Measurements from ENCODE around the gene AFF3.
"Not testable (repeated sequence)": the region's sequence is repeated elsewhere in the genome, so short reads cannot be mapped to it uniquely, and the experiment has no call there.

Gene AFF3

DNA sequence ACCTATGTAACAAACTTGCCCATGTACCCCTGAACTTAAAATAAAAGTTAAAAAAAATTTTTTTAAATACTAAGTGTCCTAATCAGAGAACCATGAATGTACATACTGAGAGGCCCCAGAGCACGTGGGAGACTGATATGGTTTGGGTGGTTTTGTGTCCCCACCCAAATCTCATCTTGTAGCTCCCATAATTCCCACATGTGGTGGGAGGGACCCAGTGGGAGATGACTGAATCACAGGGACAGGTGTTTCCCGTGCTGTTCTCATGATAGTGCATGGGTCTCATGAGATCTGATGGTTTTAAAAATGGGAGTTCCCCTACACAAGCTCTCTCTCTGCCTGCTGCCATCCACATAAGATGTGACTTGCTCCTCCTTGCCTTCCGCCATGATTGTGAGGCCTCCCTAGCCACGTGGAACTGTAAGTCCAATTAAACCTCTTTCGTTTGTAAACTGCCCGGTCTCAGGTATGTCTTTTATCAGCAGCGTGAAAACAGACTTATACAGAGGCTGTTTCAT is 214.6 kb downstream of the AFF3 start:
- not testable (repeated sequence) for DNase-seq (ENCODE audit: low read depth)

DNA sequence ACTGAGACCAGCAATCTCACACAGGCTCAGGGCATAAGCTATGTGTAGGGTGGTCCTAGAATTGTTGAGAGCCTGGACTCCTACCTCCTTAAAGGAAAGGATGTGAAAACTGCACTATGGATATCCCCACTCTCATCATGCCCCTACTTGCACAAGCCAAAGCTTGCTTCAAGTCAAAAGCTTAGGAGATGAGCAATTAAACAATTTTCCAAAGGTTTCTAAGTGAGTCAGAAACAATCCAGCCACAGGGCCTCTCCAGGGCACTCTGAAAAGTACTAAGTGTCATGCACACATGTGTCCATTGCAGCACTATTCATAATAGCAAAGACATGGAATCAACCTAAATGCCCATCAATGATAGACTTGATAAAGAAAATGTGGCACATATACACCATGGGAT is 215.4 kb downstream of the AFF3 start:
- no peak for DNase-seq (ENCODE audit: low read depth)

DNA sequence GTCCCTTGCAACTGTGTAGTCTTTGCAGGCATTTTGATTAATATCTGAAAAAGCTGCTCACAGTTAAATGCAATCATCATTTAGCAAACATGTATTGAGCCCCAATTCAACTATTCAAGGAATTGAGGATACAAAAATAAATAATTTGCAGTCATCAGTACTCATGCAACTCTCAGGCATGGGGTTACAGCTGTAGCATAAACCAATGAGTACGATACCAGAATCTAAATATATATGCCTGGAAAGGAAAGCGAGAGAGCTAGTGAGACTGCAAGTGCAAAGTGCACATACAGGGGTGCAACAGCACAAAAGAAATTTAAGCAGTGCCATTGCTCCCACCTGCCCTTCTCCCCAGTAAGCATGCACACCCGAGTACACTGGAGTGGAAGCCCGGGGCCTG is 216.4 kb downstream of the AFF3 start:
- no peak for DNase-seq (ENCODE audit: low read depth)

DNA sequence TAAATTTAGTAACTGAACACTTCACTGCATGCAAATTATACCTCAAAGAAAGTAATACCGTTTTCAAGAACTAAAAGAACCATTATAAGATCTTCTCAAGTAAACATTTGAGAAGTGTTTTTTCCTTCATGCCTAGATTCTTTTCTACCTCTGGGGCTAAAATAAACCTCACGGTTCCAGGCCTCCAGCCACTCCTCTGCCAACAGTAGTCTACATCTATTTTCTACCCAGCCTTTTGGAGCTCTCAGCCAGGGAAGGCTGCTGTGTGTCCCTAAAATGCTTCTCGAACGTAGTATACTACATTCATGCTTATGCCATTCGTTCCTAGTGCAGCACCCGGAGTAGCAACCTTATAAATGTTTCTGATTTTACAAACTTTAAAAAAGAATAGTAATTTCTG is 219.7 kb downstream of the AFF3 start:
- DNase-seq (ENCODE audit: low read depth): no peak

DNA sequence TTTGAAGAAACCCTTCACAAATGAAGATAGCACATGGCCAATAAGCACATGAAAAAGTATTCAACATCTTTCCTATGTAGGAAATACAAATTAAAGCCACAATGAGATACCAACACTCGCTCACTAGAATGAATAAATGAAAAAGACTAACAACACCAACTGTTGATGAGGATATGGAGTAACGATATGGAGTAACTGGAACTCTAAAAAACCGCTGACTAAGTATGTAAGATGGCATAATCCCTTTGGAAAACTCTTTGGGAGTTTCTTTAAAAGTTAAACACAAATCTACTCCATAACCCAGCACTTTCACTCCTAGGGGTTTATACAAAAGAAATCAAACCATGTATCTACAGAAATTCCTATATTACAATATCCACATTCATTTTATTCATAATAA is 220.5 kb downstream of the AFF3 start:
- DNase-seq (ENCODE audit: low read depth): no peak

DNA sequence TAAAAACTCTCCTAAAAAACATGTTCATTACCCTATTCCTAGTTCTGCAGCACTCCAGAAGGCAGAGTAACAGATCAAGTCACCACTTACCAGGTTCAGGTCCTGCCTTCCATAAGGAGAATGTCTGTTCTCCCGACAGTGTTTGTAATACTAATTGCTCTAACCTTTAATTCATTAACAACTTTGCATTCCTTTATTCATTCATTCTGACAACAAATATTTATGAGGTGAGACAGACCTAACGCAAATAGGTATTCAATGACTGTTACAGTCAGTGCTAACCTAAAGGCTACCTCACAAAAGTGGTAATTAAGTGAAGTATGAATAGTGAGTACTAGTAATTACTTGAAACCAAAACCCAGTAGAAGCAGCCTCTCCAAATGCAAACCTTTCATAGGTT is 224.0 kb downstream of the AFF3 start:
- no peak for DNase-seq (ENCODE audit: low read depth)

DNA sequence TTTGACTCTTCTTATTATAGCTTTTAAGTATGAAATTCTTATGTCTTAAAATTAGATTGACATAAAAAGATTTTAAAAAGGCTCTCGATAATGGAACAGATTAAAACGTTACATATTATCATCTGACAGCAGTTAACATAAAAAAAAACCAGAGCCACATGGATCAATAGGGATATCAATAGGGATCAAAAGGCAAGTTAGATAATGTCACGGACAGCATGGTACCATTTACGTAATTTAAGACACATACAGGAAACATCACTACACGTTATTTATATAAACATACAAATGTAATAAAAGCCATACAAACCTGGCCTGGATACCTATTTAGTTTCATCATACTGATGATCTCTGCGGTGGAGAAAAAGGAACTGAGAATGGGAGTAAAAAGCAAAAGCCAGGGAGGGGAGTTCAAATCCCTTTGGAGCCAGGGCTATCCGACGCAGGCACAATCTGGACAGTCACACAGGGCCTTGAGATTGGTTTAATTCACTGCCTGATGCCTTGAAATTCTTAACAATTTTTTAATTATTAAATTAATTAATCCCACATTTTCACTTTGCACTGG is 227.2 kb downstream of the AFF3 start:
- DNase-seq (ENCODE audit: low read depth): no peak

DNA sequence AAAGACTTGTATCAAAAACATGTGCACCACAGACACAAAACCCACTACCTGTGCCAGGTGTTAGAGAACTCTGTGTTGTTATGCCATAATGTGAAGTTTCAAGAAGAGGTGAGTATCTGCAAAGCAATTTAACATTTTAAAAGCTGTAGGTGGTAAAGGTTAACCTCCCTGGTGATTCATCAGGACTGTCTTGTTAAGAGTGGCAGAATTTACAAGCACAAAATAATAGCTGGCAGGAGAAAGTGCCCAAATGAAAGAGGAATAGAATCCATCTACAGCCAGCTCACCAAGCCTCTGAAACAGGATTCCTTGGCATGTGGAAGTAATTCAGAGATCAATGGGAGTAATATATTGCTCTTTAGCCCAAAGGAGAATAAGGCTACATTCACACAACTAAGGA is 230.7 kb downstream of the AFF3 start:
- DNase-seq (ENCODE audit: low read depth): no peak

DNA sequence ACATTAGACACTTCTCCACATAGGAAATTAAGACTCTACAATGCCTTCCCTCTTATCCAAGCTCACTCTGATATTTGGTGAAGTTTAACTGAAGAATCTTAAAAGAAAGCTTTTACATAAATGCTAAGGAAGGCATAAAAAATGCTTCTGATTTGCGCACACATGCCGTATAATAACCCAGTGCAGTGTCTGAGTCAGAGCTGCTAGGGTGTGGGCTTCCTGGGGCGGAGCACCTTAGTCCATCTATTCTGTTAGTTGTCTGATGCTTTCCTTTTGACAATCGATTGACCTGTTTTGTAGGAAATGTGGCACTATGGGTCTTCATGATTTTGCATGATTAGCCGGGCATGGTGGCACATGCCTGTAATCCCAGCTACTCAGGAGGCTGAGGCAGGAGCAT is 231.5 kb downstream of the AFF3 start:
- DNase-seq (ENCODE audit: low read depth): no peak

DNA sequence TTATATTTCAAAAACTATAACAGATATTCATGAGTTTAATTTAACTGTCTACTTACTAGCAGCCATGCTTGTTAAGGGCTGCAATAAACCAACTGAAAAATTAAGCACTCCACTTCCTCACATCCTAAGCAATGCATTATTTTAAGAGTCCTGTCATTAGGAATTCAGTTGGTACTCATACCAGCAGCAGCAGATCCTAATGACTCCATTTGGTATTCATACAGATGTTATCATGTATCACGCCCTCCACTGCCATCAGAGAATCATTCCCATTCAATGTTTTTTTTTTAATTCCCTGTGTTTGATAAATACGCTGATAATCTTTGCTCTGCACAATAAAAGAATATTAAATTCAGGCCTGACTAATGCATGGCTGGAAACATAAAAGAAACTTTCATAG is 236.8 kb downstream of the AFF3 start:
- no peak for DNase-seq (ENCODE audit: low read depth)

DNA sequence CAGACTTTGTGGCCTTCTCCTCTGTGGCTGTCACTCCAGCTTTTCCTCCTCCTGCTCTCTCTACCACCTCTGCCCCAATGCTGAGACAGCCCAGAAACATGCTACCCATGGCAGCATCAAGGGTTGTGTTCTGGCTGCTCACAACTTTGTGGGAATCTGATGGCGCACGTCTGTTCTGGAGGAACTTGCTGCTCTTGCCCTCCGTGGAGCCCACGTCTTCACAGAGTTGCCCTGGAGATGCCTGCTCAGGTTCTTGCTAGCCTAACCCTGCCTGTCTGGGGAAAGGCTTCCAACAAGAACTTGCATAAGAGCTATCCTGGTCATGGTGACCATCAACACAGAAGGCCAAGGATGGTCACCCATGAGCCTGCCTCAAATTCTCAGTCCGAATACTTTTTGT is 237.4 kb downstream of the AFF3 start:
- no peak for DNase-seq (ENCODE audit: low read depth)

DNA sequence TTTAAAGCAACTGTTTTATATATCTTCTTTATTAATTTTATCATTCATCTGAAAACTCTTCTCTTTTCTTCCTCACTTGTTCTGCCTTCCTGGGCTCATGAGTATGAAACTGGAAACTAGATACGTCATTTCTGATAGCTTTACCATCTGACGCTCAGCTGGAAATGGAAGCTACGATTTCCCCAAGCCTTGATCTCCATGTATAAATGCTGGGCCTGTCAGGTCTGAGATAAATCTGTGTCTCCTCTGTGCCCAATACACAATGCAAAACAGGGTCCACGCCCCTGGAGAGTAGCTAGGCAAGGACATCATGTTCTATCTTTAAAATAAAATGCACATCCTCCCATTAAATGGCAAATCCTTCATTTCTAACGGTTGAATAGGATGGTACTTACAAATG is 238.4 kb downstream of the AFF3 start:
- DNase-seq (ENCODE audit: low read depth): no peak

DNA sequence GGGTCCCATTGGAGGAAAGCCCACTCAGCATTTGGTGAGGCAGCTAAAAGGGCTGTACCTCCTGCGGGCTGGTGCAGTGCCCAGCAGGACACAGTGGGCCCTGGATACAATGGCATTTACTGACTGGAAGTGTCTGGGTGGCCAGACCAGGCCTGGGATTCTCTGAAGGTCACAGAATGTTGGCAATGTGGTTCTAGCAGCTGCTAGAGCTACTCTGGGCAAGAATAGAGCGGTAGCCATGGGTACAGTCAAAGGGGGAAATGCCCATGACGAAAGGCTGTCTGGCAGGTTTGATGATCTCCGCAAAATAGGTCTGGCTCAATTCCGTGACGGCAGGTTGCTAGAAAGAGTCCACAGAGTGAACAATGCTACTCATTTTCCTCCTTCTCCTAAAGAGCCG is 241.8 kb downstream of the AFF3 start:
- DNase-seq (ENCODE audit: low read depth): no peak

DNA sequence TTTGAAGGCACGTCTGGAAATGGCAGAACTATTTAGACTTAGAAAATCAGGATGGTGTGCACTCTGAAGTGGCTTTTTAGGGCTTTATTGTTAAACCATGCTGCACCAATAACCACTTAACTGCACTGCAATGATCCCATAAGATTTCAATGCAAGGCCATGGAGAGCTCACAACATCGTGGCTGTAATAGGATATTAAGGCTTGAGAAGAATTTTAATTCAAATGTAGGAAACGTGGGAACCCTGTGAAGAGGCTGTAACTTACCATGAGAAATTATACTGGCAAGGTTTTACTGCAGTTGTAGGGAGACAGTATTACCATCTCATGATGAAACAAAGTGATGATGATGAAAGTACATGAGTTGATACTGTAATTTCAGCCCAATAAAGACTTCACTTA is 242.5 kb downstream of the AFF3 start:
- no peak for DNase-seq (ENCODE audit: low read depth)

DNA sequence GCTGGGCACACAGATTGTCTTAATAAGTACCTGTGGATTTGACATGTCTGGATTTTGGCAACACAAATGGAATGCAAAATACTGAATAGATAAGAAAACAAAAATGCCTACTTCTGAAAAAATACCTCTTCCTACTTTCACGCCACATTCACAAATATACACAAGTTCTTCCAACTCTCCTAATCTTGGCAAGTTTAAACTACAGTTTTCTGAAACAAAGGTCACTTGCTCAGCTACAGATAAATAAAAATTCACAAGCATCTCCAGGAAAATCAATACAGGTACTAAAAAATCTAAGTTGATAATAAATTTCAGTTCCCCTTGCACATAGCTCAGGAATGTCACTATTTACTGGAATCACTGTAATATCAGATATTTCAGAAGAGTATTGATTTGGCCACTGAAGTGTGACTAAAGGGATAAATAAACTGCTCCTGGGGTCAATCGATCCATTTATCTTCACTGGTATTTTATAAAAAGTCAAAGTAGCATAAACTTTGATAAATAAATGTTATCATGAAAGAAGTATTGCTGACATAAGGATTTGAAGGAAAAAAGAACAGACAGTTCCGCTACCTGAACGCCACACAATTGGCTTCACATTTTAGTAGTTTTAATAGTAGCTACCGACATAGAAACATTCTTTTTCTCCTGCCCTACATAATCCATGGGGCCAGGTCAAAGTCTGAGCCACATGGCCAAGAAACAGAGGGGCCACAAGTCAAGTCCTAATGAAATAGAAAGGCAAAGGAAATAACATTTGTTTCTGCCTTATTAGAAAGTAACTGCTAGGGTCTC is 243.1 kb downstream of the AFF3 start:
- DNase-seq (ENCODE audit: low read depth): no peak

DNA sequence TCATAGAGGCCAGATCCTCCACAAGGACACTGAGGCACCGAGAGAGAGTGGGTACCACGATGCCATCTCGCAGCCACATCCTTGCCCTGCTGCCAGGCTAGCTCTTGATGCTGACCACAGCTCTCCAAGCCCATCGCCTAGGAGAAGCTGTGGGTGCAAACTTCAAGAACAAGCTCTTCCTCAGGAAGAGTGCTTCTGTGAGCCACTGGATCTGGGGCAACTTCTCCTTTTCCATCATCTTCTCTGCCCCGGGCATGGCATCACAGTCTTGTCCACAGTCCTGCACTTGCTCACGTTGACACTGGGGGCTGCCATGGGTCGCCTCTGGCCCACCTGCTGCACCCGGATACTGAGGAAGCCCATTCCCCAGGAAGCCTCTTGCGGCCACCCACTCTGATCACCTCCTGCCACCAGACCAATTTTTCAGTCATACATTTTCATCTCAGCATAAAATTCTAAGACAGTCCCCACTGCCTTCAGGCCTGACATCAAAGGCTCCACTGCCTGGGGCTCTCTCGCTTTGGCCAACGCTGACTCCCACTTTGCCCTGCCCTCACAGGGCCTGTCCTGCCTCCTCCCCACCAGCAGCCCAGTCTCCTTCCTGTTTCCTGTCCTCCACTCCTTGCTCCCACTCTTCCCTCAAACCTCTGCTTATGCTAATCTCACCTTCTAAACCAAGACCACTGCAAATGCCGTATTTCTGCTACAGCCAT is 243.9 kb downstream of the AFF3 start:
- no peak for DNase-seq (ENCODE audit: low read depth)

DNA sequence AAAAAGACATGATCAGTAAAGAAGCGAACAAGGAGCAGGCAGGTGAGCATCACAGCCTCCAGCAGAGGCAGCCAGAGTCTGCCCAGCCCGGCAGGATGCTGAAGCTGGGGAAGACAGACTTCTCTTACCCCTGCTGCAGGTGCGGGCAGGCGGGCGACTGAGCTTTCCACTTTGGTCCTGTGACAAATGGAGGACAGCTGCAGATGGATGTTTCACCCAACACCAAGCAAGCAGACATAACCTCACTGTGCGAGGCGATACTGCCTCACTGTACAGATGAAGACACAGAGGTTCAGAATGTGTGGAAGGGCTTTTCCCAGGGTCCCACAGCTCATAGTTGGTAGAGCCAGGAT is 251.0 kb downstream of the AFF3 start:
- no peak for DNase-seq (ENCODE audit: low read depth)

DNA sequence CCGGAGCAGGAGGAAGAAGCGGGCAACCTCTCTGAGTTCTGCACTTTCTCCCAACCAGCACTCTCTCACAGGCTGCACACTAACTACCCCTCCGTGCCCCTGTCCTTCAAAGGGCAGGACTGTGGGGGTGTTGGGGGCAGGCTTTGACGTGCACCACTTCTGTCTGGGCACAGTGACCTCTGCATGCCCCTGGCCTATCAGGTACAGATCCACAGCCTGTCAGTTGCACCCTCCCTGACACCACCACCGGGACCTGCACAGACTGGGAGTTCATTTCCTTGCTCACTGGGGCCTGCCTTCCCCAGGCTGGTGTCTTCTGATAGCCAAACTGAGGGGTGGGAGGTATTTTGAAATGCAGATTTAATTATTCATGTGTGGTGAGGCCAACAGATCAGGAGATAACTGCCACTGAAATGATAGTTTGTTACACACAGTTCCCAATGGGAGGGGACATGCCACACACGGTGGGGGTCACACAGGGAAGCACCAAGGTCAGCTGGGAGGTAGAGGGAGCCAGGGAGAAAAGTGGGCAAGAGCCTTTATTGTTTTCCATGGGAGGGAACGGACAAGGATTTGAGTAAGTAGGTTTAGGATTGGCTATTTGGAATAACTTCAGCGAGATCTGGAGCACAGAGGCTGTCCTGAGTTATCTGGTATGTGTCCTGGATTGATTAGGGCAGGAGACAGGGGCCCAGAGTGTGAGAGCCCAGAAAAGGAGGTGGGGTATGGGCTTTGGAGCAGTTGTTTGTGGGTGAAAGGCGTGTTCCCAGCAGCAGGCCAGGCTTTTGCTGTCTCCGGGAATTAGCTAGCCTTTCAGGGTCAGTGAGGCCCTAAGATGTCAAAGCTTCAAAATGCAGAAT is 251.6 kb downstream of the AFF3 start:
- no peak for DNase-seq (ENCODE audit: low read depth)

DNA sequence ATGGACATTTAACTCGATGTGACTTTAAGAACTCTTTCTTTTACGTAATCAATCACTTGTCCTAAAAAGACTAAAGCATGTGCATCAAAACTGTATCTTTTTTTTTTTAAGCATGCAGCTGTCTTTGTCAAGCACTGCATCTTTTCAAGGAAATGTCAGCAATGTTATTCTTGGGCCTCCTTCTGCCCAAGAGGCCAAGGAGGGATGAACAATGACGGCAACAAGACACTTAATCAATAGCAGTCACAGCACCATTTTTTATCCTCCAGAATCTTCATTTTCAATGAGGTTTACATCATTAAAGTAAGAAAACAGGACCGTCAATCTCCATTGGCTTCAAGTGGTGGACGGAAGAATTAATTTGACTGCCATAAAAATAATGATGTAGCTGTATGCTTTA is 253.8 kb downstream of the AFF3 start:
- DNase-seq (ENCODE audit: low read depth): no peak

DNA sequence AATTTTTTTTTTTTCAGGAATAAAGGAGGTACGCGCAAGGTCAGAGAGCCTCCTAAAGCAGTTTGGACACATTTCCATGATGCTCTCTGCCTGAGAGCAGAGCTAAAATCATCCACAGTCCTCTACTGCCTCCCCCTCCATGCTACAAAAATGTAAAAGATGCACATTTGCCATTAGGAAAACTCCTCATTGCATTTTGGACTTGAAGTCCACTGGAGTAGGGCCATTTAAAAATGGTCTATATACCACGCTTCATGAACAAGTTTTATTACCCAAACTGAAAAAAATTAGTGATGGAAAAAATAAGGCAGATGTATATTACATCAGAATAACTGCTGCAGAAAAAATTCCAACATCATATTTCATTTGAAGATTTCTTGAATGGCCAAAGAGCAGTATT is 256.0 kb downstream of the AFF3 start:
- no peak for DNase-seq (ENCODE audit: low read depth)

DNA sequence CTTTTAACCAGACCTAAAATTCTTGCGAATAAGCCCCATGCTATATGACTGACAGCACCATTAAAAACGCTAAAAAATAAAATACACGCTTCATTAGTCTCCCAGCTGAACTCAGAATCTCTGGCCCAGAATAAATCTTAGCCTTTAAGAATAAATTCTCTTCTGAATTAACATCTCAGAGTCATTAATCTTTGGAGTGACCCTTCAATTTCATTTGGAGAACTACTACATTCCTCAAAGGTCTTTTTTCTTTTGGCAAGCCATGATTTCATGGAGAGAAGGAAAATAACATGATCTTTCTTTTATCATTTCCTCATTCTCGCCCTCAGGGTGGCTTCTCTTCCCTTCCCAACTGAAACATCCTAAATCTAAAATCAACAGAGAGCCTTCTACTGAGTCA is 259.0 kb downstream of the AFF3 start:
- DNase-seq (ENCODE audit: low read depth): no peak

DNA sequence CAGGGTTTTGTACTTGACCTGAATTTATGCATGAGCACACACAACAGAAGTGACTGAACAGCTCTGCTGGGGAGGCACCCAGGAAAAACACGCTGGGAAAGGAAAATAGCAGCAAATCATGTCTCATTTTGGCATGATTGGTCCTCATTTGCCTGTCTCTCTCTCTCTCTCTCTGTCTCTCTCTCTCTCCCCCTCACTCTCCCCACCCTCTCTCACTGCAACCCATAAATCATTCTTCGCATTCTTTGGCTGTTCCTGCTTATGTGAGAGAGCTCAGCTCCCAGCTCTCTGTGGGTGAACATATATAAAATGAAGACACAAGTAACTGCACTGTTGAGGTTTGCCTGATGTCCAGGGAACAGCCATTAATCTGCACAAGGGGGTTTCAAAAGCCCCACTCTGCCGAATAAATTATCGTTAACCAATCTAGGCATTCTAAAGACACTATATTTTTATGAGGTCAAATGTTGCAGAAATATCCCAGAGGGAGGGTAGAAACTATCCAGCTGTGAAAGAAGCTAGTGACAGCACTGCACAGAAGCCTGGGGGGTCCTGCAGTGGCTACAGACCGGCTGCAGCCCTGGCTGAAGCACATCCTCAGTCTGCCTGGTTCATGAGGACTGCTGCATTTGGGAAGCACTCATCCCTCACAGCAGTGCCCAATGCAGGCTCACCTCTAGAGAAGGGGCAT is 260.3 kb downstream of the AFF3 start:
- DNase-seq (ENCODE audit: low read depth): no peak
